ENCODE data around the gene CIAO2B.

CIAO2B gene

GRCh38 chr16:66913711-66914110 lies 20.5 kb downstream of the CIAO2B start:
- no peaks in the 10 kb centered on the region for H3K36me3 ChIP-seq (ENCODE audit: insufficient read depth, low read length)
- no peaks in the 10 kb centered on the region for H3K9me3 ChIP-seq (ENCODE audit: control insufficient read depth, insufficient read depth, low read length)
- no peaks in the 10 kb centered on the region for H3K4me1 ChIP-seq (ENCODE audit: insufficient read depth, low read length)
- H3K9ac ChIP-seq (ENCODE audit: low read depth, low read length), result no peak overlapping the region

- no peaks in the 10 kb centered on the region for H3K4me1 ChIP-seq (ENCODE audit: insufficient read depth, low read length)
- H3K9ac ChIP-seq (ENCODE audit: low read depth, low read length), result no peak overlapping the region
- H3K36me3 ChIP-seq (ENCODE audit: insufficient read depth, low read length), result no peaks in the 10 kb centered on the region
- no peaks in the 10 kb centered on the region for H3K9me3 ChIP-seq (ENCODE audit: control insufficient read depth, insufficient read depth, low read length)
These were observed 21.1 kb downstream of the CIAO2B start for GRCh38 chr16:66913081-66913480.

- H3K9me3 ChIP-seq (ENCODE audit: control insufficient read depth, insufficient read depth, low read length), result no peaks in the 10 kb centered on the region
- no peak overlapping the region for H3K9ac ChIP-seq (ENCODE audit: low read depth, low read length)
- H3K4me1 ChIP-seq (ENCODE audit: insufficient read depth, low read length), result no peaks in the 10 kb centered on the region
- no peaks in the 10 kb centered on the region for H3K36me3 ChIP-seq (ENCODE audit: insufficient read depth, low read length)
These were observed 22.4 kb downstream of the CIAO2B start for GRCh38 chr16:66911801-66912200.

- Histone ChIP-seq H3K9ac (ENCODE audit: low read depth, low read length) (no peak overlapping the region), H3K36me3 (ENCODE audit: insufficient read depth, low read length) (no peaks in the 10 kb centered on the region), H3K9me3 (ENCODE audit: control insufficient read depth, insufficient read depth, low read length) (no peaks in the 10 kb centered on the region), H3K4me1 (ENCODE audit: insufficient read depth, low read length) (no peaks in the 10 kb centered on the region)
These were observed 23.1 kb downstream of the CIAO2B start for GRCh38 chr16:66911112-66911511.

GRCh38 chr16:66910175-66910940 lies 23.8 kb downstream of the CIAO2B start:
- no peaks in the 10 kb centered on the region for H3K36me3 ChIP-seq (ENCODE audit: insufficient read depth, low read length)
- H3K9me3 ChIP-seq (ENCODE audit: control insufficient read depth, insufficient read depth, low read length), result no peaks in the 10 kb centered on the region
- peaks cover 4% of the 10 kb centered on the region for H3K4me1 ChIP-seq (ENCODE audit: insufficient read depth, low read length)
- no peak overlapping the region for H3K9ac ChIP-seq (ENCODE audit: low read depth, low read length)

- Histone ChIP-seq H3K9ac (ENCODE audit: low read depth, low read length) (no peak overlapping the region), H3K9me3 (ENCODE audit: control insufficient read depth, insufficient read depth, low read length) (no peaks in the 10 kb centered on the region), H3K36me3 (ENCODE audit: insufficient read depth, low read length) (no peaks in the 10 kb centered on the region), H3K4me1 (ENCODE audit: insufficient read depth, low read length) (peaks cover 5% of the 10 kb centered on the region)
These were observed 25.2 kb downstream of the CIAO2B start for GRCh38 chr16:66908762-66909559.

- no peak overlapping the region for H3K9ac ChIP-seq (ENCODE audit: low read depth, low read length)
These were observed 26.1 kb downstream of the CIAO2B start for GRCh38 chr16:66908116-66908515.

GRCh38 chr16:66906916-66907836 lies 27.0 kb downstream of the CIAO2B start:
- H3K9ac ChIP-seq (ENCODE audit: low read depth, low read length), result no peak overlapping the region
- no peaks in the 10 kb centered on the region for H3K9me3 ChIP-seq (ENCODE audit: control insufficient read depth, insufficient read depth, low read length)
- H3K4me1 ChIP-seq (ENCODE audit: insufficient read depth, low read length), result peaks cover 5% of the 10 kb centered on the region
- H3K36me3 ChIP-seq (ENCODE audit: insufficient read depth, low read length), result no peaks in the 10 kb centered on the region

More at GRCh38 chr16:66908116-66908515, 26.1 kb downstream of the CIAO2B start:
- H3K36me3 ChIP-seq (ENCODE audit: insufficient read depth, low read length), result no peaks in the 10 kb centered on the region
- H3K4me1 ChIP-seq (ENCODE audit: insufficient read depth, low read length), result peaks cover 5% of the 10 kb centered on the region
- H3K9me3 ChIP-seq (ENCODE audit: control insufficient read depth, insufficient read depth, low read length), result no peaks in the 10 kb centered on the region

GRCh38 chr16:66905633-66906539 lies 28.3 kb downstream of the CIAO2B start:
- Histone ChIP-seq H3K4me1 (ENCODE audit: insufficient read depth, low read length) (peaks cover 5% of the 10 kb centered on the region), H3K9ac (ENCODE audit: low read depth, low read length) (no peak overlapping the region), H3K36me3 (ENCODE audit: insufficient read depth, low read length) (no peaks in the 10 kb centered on the region), H3K9me3 (ENCODE audit: control insufficient read depth, insufficient read depth, low read length) (no peaks in the 10 kb centered on the region)

GRCh38 chr16:66904846-66905632 lies 29.2 kb downstream of the CIAO2B start:
- no peak overlapping the region for H3K9ac ChIP-seq (ENCODE audit: low read depth, low read length)
- no peaks in the 10 kb centered on the region for H3K36me3 ChIP-seq (ENCODE audit: insufficient read depth, low read length)
- H3K4me1 ChIP-seq (ENCODE audit: insufficient read depth, low read length), result peaks cover 10% of the 10 kb centered on the region
- H3K9me3 ChIP-seq (ENCODE audit: control insufficient read depth, insufficient read depth, low read length), result no peaks in the 10 kb centered on the region

GRCh38 chr16:66904428-66904845 lies 29.8 kb downstream of the CIAO2B start:
- Histone ChIP-seq H3K36me3 (ENCODE audit: insufficient read depth, low read length) (no peaks in the 10 kb centered on the region), H3K9ac (ENCODE audit: low read depth, low read length) (no peak overlapping the region), H3K9me3 (ENCODE audit: control insufficient read depth, insufficient read depth, low read length) (no peaks in the 10 kb centered on the region), H3K4me1 (ENCODE audit: insufficient read depth, low read length) (peaks cover 16% of the 10 kb centered on the region)

- Histone ChIP-seq H3K36me3 (ENCODE audit: insufficient read depth, low read length) (no peaks in the 10 kb centered on the region), H3K9ac (ENCODE audit: low read depth, low read length) (no peak overlapping the region), H3K4me1 (ENCODE audit: insufficient read depth, low read length) (peaks cover 16% of the 10 kb centered on the region), H3K9me3 (ENCODE audit: control insufficient read depth, insufficient read depth, low read length) (no peaks in the 10 kb centered on the region)
These were observed 30.4 kb downstream of the CIAO2B start for GRCh38 chr16:66903544-66904427.
